GM18517 (cell line): ENCODE results near the gene TFB2M.
A peak's percentile ranks its signal among the peaks of the same experiment; 100 is the strongest.
"Not testable (repeated sequence)": the region's sequence is repeated elsewhere in the genome, so short reads cannot be mapped to it uniquely, and the experiment has no call there.

ENCODE experiments used
- ATAC-seq: cut with Tn5 transposase; IDR thresholded peaks from one replicate; pipeline ENCODE4 v1.9.1; 2021; ENCODE audit warnings: mild to moderate bottlenecking, moderate library complexity; ENCODE audit not compliant: unreplicated experiment

The TFB2M gene

GRCh38 chr1:246566128-246566812 lies at the start of gene TFB2M, which contains the start of gene CNST:
Gene TFB2M, minus strand, starts transcription at chr1:246566261. Its CDS starts 123 bp downstream, at chr1:246566138.
Gene CNST, plus strand, starts transcription at chr1:246566456. Its CDS starts 25,107 bp downstream, at chr1:246591563.
- peak; percentile 94 for ATAC-seq

- no peak for ATAC-seq
Measured at GRCh38 chr1:246613096-246613758, 47.2 kb upstream of the TFB2M start.

- no peak for ATAC-seq
Measured at GRCh38 chr1:246609632-246610031, 43.6 kb upstream of the TFB2M start.

- peak; percentile 66 for ATAC-seq
Measured at GRCh38 chr1:246608616-246609376, 42.7 kb upstream of the TFB2M start.

- no peak for ATAC-seq
Measured at GRCh38 chr1:246607462-246607861, 41.4 kb upstream of the TFB2M start.

GRCh38 chr1:246605231-246605630 lies 39.2 kb upstream of the TFB2M start:
- not testable (repeated sequence) for ATAC-seq

- no peak for ATAC-seq
Measured at GRCh38 chr1:246602194-246602593, 36.1 kb upstream of the TFB2M start.

- no peak for ATAC-seq
Measured at GRCh38 chr1:246600579-246600978, 34.5 kb upstream of the TFB2M start.

GRCh38 chr1:246599315-246599714 lies 33.3 kb upstream of the TFB2M start:
- no peak for ATAC-seq

GRCh38 chr1:246597971-246598370 lies 31.9 kb upstream of the TFB2M start:
- ATAC-seq, result no peak

GRCh38 chr1:246597340-246597739 lies 31.3 kb upstream of the TFB2M start:
- no peak for ATAC-seq

GRCh38 chr1:246595146-246595545 lies 29.1 kb upstream of the TFB2M start:
- ATAC-seq, result no peak

GRCh38 chr1:246592695-246593094 lies 26.6 kb upstream of the TFB2M start:
- ATAC-seq, result no peak

GRCh38 chr1:246591958-246592357 lies 25.9 kb upstream of the TFB2M start:
- no peak for ATAC-seq

- peak; percentile 95 for ATAC-seq
Measured at GRCh38 chr1:246591504-246591903, 25.4 kb upstream of the TFB2M start.

- peak; percentile 36 for ATAC-seq
Measured at GRCh38 chr1:246591047-246591446, 25.0 kb upstream of the TFB2M start.

- ATAC-seq, result not testable (repeated sequence)
Measured at GRCh38 chr1:246589919-246590318, 23.9 kb upstream of the TFB2M start.

GRCh38 chr1:246588159-246588721 lies 22.2 kb upstream of the TFB2M start:
- no peak for ATAC-seq

GRCh38 chr1:246587606-246588005 lies 21.5 kb upstream of the TFB2M start:
- no peak for ATAC-seq

- ATAC-seq, result no peak
Measured at GRCh38 chr1:246587032-246587431, 21.0 kb upstream of the TFB2M start.

- no peak for ATAC-seq
Measured at GRCh38 chr1:246583448-246584185, 17.6 kb upstream of the TFB2M start.
